ENCODE results near the gene DIDO1. TPM values are rescaled to one million over a fixed set of nuclear protein-coding genes. Genes with fewer than 3 reads are reported as not detected.

DIDO1 gene
- total and polyA plus RNA-seq, 9 of the 15 experiments (the other 6 are each of a cell fraction or from before 2014, with no cell fraction given): 4.4 to 46.8 (median 31.2) TPM

DNA sequence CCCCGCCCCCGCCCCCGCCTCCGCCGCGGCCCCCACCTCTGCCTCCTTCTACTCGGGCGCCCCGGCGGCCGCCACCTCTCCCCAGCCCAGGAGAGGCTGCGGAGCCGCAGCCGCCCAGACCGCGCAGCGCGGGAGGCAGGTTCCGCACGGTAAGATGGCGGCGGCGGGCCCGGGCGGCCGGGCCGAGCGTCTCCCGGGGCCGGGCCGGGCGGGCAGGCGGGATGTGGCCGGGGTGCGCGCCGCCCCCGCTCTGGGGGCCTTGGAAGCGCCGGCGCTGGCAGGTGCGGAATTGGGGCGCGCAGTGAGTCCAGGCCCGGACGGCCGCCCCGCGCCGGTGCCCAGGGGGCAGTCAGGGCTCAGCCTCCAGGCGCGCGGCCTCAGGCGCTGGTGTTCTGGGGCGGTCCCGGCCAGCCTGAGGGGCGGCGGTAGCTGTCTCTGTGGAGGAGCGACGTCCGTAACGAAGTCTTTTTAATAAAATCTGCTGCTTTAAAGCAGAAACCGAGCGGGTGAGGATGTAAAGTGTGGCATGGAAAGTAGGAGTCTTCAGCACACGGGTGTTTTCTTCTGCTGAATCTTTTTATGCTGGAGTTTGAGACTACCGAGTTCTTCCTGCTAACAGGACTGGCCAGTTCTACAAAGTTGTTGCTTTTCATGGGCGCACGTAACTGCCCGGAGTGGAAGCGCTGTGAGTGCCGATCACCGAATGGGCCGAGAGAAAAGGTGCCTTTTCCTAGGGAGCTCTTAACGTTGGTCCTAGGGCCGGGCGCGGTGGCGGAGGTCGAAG, 12.0 kb upstream of the DIDO1 start, which contains the start of gene GID8:
Gene GID8 (plus strand): TSS at position 43 of the 784 bp plus-strand sequence. CDS start 3,356 bp downstream, outside the sequence.
- Histone ChIP-seq H2AFZ (ENCODE audit: low read depth, low read length) (peak within 1 kb of the TSS; percentile 90), H3K27me3 (ENCODE audit: control insufficient read depth in 2 of 2, insufficient read depth in 2 of 2, low read length in 2 of 2) (no peaks in the 10 kb centered on the region), H3K9ac (ENCODE audit: insufficient read depth in 1 of 2, low read depth in 2 of 2, low read length in 2 of 2) (peak within 1 kb of the TSS; percentile 97 to 99), H3K79me2 (ENCODE audit: control insufficient read depth, insufficient read depth, low read length) (peaks cover 86% of the 10 kb centered on the region), H3K36me3 (ENCODE audit: control insufficient read depth, insufficient read depth, low read length) (peaks cover 65% of the 10 kb centered on the region), H3K4me2 (ENCODE audit: insufficient read depth, low read length) (peak within 1 kb of the TSS; percentile 99), H3K27ac (ENCODE audit: extremely low read depth, low read depth, low read length) (peak within 1 kb of the TSS; percentile 97), H4K20me1 (replicated peaks; ENCODE audit: control insufficient read depth, insufficient read depth, low read length) (peaks cover 30% of the 10 kb centered on the region), H3K4me3 (peak within 1 kb of the TSS; percentile 97), H3K4me1 (replicated peaks in 1 of 2; ENCODE audit: control insufficient read depth in 2 of 2, insufficient read depth in 2 of 2, low read length in 2 of 2) (peaks cover 31 to 56% of the 10 kb centered on the region in 2 experiments; a peak in 4 of 5 replicates), H3K9me1 (ENCODE audit: control insufficient read depth, insufficient read depth, low read length) (peaks cover 7% of the 10 kb centered on the region), H3K9me3 (replicated peaks; ENCODE audit: control insufficient read depth, insufficient read depth, low read depth, low read length) (no peaks in the 10 kb centered on the region)
- in situ Hi-C loops (cut with MboI) (no loop called here), intact Hi-C loops (cut with micrococcal nuclease) (no loop called here)
- DNase-seq (ENCODE audit: extremely low read depth in 1 of 4, low spot score in 3 of 4) (peak in 2 of 4 experiments; percentile 61 to 63), FAIRE-seq (no peak), ATAC-seq (peak; percentile 66)
- POLR2A ChIA-PET: interaction anchor here (0.6 to 5.3 kb wide), 13 partner anchors 8 to 439 kb away, joined by 3 to 64 read pairs (median 5); partner anchors contain the start of gene DIDO1
- BruUV-seq (replicated peaks): no TSS peak
- under 1% methylated on average over 44 of the region's 79 CpGs for WGBS (ENCODE audit: insufficient coverage, low coverage, missing lambda C conversion rate)
- CTCF ChIA-PET (ENCODE audit: low intra/inter-chr PET ratio): no interaction called here
- TF ChIP-seq FOXK2 (conservative IDR thresholded peaks at IDR 0.05 in 1 of 2, IDR thresholded peaks at IDR 0.05 in 1 of 2; ENCODE audit: low read depth in 2 of 2): 0 out of 4 replicates have a peak, but pooled peaks of 1 of the 2 experiments have one; percentile 16
- no peak for TF ChIP-seq SAFB (IDR thresholded peaks at IDR 0.05; ENCODE audit: borderline replicate concordance, low read depth, low read length)
- TF ChIP-seq, protein P1, sequence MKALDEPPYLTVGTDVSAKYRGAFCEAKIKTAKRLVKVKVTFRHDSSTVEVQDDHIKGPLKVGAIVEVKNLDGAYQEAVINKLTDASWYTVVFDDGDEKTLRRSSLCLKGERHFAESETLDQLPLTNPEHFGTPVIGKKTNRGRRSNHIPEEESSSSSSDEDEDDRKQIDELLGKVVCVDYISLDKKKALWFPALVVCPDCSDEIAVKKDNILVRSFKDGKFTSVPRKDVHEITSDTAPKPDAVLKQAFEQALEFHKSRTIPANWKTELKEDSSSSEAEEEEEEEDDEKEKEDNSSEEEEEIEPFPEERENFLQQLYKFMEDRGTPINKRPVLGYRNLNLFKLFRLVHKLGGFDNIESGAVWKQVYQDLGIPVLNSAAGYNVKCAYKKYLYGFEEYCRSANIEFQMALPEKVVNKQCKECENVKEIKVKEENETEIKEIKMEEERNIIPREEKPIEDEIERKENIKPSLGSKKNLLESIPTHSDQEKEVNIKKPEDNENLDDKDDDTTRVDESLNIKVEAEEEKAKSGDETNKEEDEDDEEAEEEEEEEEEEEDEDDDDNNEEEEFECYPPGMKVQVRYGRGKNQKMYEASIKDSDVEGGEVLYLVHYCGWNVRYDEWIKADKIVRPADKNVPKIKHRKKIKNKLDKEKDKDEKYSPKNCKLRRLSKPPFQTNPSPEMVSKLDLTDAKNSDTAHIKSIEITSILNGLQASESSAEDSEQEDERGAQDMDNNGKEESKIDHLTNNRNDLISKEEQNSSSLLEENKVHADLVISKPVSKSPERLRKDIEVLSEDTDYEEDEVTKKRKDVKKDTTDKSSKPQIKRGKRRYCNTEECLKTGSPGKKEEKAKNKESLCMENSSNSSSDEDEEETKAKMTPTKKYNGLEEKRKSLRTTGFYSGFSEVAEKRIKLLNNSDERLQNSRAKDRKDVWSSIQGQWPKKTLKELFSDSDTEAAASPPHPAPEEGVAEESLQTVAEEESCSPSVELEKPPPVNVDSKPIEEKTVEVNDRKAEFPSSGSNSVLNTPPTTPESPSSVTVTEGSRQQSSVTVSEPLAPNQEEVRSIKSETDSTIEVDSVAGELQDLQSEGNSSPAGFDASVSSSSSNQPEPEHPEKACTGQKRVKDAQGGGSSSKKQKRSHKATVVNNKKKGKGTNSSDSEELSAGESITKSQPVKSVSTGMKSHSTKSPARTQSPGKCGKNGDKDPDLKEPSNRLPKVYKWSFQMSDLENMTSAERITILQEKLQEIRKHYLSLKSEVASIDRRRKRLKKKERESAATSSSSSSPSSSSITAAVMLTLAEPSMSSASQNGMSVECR (CRISPR knock-in tag; IDR thresholded peaks at IDR 0.05): peak; percentile 4; the same call in 1 of the 2 replicates
- TF ChIP-seq, protein P2, sequence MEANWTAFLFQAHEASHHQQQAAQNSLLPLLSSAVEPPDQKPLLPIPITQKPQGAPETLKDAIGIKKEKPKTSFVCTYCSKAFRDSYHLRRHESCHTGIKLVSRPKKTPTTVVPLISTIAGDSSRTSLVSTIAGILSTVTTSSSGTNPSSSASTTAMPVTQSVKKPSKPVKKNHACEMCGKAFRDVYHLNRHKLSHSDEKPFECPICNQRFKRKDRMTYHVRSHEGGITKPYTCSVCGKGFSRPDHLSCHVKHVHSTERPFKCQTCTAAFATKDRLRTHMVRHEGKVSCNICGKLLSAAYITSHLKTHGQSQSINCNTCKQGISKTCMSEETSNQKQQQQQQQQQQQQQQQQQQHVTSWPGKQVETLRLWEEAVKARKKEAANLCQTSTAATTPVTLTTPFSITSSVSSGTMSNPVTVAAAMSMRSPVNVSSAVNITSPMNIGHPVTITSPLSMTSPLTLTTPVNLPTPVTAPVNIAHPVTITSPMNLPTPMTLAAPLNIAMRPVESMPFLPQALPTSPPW (CRISPR knock-in tag; IDR thresholded peaks at IDR 0.05): peak; percentile 95
- TF ChIP-seq HOXB6 (CRISPR knock-in tag; IDR thresholded peaks at IDR 0.05; ENCODE audit: borderline replicate concordance): no peak
- TF ChIP-seq L3MBTL2 (IDR thresholded peaks at IDR 0.05): 0 out of 2 replicates have a peak, but pooled peaks have one; percentile 7
- TF ChIP-seq ARNT (IDR thresholded peaks at IDR 0.05): no peak
- TF ChIP-seq, protein P3, sequence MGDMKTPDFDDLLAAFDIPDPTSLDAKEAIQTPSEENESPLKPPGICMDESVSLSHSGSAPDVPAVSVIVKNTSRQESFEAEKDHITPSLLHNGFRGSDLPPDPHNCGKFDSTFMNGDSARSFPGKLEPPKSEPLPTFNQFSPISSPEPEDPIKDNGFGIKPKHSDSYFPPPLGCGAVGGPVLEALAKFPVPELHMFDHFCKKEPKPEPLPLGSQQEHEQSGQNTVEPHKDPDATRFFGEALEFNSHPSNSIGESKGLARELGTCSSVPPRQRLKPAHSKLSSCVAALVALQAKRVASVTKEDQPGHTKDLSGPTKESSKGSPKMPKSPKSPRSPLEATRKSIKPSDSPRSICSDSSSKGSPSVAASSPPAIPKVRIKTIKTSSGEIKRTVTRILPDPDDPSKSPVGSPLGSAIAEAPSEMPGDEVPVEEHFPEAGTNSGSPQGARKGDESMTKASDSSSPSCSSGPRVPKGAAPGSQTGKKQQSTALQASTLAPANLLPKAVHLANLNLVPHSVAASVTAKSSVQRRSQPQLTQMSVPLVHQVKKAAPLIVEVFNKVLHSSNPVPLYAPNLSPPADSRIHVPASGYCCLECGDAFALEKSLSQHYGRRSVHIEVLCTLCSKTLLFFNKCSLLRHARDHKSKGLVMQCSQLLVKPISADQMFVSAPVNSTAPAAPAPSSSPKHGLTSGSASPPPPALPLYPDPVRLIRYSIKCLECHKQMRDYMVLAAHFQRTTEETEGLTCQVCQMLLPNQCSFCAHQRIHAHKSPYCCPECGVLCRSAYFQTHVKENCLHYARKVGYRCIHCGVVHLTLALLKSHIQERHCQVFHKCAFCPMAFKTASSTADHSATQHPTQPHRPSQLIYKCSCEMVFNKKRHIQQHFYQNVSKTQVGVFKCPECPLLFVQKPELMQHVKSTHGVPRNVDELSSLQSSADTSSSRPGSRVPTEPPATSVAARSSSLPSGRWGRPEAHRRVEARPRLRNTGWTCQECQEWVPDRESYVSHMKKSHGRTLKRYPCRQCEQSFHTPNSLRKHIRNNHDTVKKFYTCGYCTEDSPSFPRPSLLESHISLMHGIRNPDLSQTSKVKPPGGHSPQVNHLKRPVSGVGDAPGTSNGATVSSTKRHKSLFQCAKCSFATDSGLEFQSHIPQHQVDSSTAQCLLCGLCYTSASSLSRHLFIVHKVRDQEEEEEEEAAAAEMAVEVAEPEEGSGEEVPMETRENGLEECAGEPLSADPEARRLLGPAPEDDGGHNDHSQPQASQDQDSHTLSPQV (IDR thresholded peaks at IDR 0.05): no peak
- TF ChIP-seq RBBP5 (IDR thresholded peaks at IDR 0.05; ENCODE audit: borderline replicate concordance, insufficient read depth, low read length, poor library complexity, severe bottlenecking): peak; percentile 75
- TF ChIP-seq ZNF232 (CRISPR knock-in tag; IDR thresholded peaks at IDR 0.05): 0 out of 2 replicates have a peak, but pooled peaks have one; percentile 28

Measured in K562 (cell line).